ENCODE results near the gene IGFL2. TPM values are rescaled to one million over a fixed set of nuclear protein-coding genes. Genes with fewer than 3 reads are reported as not detected.
"Not testable (repeated sequence)": the region's sequence is repeated elsewhere in the genome, so short reads cannot be mapped to it uniquely, and the experiment has no call there.

The IGFL2 gene
- total RNA-seq, 1 experiment from 2014 or later: not detected

- no peak overlapping the region for H2AFZ ChIP-seq (ENCODE audit: low read length)
- no peaks in the 10 kb centered on the region for H3K27me3 ChIP-seq (ENCODE audit: low read length)
- no peak overlapping the region for H3K4me2 ChIP-seq (ENCODE audit: low read depth, low read length, poor library complexity, severe bottlenecking)
- H3K4me1 ChIP-seq (ENCODE audit: low read length): no peaks in the 10 kb centered on the region
- H3K9ac ChIP-seq (ENCODE audit: low read length): no peak overlapping the region
- H4K20me1 ChIP-seq (ENCODE audit: insufficient read depth, low read depth, low read length): no peaks in the 10 kb centered on the region
- H3K79me2 ChIP-seq (ENCODE audit: low read length): no peaks in the 10 kb centered on the region
- no peaks in the 10 kb centered on the region for H3K36me3 ChIP-seq (ENCODE audit: insufficient read depth, low read length)
- no peaks in the 10 kb centered on the region for H3K9me3 ChIP-seq (ENCODE audit: low read length)
- H3K27ac ChIP-seq (ENCODE audit: low read length): no peak overlapping the region
- no peaks in the 10 kb centered on the region for H3K9me2 ChIP-seq (replicated peaks; ENCODE audit: insufficient read depth, low read length)
- DNase-seq: no peak
- no peak overlapping the region for H3K4me3 ChIP-seq (ENCODE audit: low read length)
Observed at GRCh38 chr19:46179076-46179759, 31.2 kb downstream of the IGFL2 start.

DNA sequence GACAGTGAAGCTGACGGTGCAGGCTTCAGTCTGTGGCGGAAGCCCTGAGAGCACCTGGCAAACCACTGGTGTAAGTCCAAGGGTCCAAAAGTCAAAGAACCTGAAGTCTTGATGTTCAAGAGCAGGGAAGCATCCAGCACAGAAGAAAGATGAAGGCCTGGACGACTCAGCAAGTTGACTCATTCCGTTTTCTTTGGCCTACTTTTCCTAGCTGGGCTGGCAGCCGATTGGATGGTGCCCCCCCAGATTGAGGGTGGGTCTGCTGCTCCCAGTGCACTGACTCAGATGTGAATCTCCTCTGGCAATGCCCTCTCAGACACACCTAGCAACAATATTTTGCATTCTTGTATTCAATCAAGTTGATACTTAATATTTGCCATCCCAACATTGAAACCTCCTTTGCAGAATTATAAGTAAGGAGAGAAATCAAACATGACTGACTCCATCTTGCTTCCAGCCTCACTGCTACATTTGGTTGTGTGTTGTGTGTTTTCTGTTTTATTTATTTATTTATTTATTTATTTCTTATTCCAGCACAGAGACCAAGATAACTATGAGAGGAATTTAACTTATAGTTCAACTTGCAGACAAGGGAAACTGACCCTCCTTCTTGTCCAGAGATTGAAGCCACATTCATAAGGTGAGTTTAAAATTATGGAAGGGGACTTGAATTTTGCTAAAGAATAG lies 32.8 kb downstream of the IGFL2 start:
- Histone ChIP-seq H4K20me1 (ENCODE audit: insufficient read depth, low read depth, low read length) (no peaks in the 10 kb centered on the region), H2AFZ (ENCODE audit: low read length) (no peak overlapping the region), H3K4me2 (ENCODE audit: low read depth, low read length, poor library complexity, severe bottlenecking) (no peak overlapping the region), H3K9me3 (ENCODE audit: low read length) (no peaks in the 10 kb centered on the region), H3K9ac (ENCODE audit: low read length) (no peak overlapping the region), H3K4me1 (ENCODE audit: low read length) (peaks cover 9% of the 10 kb centered on the region), H3K27me3 (ENCODE audit: low read length) (no peaks in the 10 kb centered on the region), H3K27ac (ENCODE audit: low read length) (no peak overlapping the region), H3K36me3 (ENCODE audit: insufficient read depth, low read length) (no peaks in the 10 kb centered on the region), H3K4me3 (ENCODE audit: low read length) (no peak overlapping the region), H3K9me2 (replicated peaks; ENCODE audit: insufficient read depth, low read length) (no peaks in the 10 kb centered on the region), H3K79me2 (ENCODE audit: low read length) (no peaks in the 10 kb centered on the region)
- DNase-seq: no peak

GRCh38 chr19:46181388-46181779 lies 33.3 kb downstream of the IGFL2 start:
- Histone ChIP-seq H2AFZ (ENCODE audit: low read length) (no peak overlapping the region), H3K36me3 (ENCODE audit: insufficient read depth, low read length) (no peaks in the 10 kb centered on the region), H3K79me2 (ENCODE audit: low read length) (no peaks in the 10 kb centered on the region), H3K4me3 (ENCODE audit: low read length) (no peak overlapping the region), H3K9ac (ENCODE audit: low read length) (no peak overlapping the region), H3K9me2 (replicated peaks; ENCODE audit: insufficient read depth, low read length) (no peaks in the 10 kb centered on the region), H3K4me1 (ENCODE audit: low read length) (peaks cover 9% of the 10 kb centered on the region), H3K27ac (ENCODE audit: low read length) (no peak overlapping the region), H4K20me1 (ENCODE audit: insufficient read depth, low read depth, low read length) (no peaks in the 10 kb centered on the region), H3K9me3 (ENCODE audit: low read length) (no peaks in the 10 kb centered on the region), H3K27me3 (ENCODE audit: low read length) (no peaks in the 10 kb centered on the region), H3K4me2 (ENCODE audit: low read depth, low read length, poor library complexity, severe bottlenecking) (no peak overlapping the region)
- DNase-seq: no peak

DNA sequence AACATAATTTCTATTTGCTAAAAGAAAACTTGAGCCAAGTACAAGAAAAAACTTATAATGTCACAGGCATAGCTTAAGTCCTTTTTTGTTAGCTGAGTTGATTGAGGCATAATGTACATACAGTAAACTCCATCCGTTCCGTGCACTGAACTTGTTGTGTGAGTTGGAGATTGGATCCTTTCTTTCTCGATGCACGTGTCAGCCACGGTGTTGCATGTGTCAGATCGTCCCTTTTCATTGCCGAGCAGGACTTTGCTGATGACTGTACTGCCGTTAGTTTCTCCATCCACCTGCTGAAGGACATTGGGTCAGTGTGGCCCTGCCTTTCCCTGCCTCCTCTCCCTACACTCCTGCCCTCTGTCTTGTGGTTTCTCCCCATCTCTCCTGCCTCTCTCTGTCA lies 34.4 kb downstream of the IGFL2 start:
- no peak for DNase-seq
- no peak overlapping the region for H2AFZ ChIP-seq (ENCODE audit: low read length)
- H3K4me3 ChIP-seq (ENCODE audit: low read length): no peak overlapping the region
- H3K4me1 ChIP-seq (ENCODE audit: low read length): peaks cover 9% of the 10 kb centered on the region
- H3K9ac ChIP-seq (ENCODE audit: low read length): no peak overlapping the region
- H4K20me1 ChIP-seq (ENCODE audit: insufficient read depth, low read depth, low read length): no peaks in the 10 kb centered on the region
- H3K79me2 ChIP-seq (ENCODE audit: low read length): no peaks in the 10 kb centered on the region
- H3K27ac ChIP-seq (ENCODE audit: low read length): no peak overlapping the region
- no peaks in the 10 kb centered on the region for H3K36me3 ChIP-seq (ENCODE audit: insufficient read depth, low read length)
- H3K9me2 ChIP-seq (replicated peaks; ENCODE audit: insufficient read depth, low read length): no peaks in the 10 kb centered on the region
- no peaks in the 10 kb centered on the region for H3K9me3 ChIP-seq (ENCODE audit: low read length)
- no peaks in the 10 kb centered on the region for H3K27me3 ChIP-seq (ENCODE audit: low read length)
- H3K4me2 ChIP-seq (ENCODE audit: low read depth, low read length, poor library complexity, severe bottlenecking): no peak overlapping the region

DNA sequence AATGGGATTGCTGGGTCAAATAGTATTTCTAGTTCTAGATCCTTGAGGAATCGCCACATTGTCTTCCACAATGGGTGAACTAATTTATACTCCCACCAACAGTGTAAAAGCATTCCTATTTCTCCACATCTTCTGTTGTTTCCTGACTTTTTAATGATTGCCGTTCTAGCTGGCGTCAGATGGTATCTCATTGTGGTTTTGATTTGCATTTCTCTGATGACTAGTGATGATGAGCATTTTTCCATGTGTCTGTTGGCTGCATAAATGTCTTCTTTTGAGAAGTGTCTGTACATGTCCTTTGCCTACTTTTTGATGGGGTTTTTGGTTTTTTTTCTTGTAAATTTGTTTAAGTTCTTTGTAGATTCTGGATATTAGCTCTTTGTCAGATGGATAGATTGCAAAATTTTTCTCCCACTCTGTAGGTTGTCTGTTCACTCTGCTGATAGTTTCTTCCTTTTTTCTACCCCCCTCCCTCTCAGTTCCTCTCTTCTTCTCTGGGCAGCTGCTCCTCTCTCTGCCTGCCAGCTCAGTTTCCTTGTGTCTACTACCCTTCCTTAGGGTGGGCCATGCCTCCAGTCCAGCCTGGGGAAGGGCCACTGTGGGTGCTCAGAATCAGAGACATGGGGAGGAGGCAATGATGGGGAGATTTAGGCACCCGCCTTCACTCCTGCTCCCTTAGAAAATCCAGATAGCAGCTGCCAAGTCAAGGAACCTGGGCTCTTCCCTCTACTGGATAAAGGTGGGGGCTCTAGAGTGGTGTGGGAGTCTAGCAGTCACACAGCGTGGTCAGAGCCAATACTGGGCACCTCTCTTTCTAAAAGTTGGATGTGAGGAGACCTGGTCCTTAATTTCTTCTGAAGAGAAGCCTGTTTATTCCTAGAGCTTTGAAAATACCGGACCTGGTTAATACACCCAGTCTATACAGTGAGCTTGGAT lies 37.0 kb downstream of the IGFL2 start:
- DNase-seq; H3K27ac ChIP-seq (ENCODE audit: low read length); H3K4me2 ChIP-seq (ENCODE audit: low read depth, low read length, poor library complexity, severe bottlenecking); H3K79me2 ChIP-seq (ENCODE audit: low read length); H3K9ac ChIP-seq (ENCODE audit: low read length); H3K9me2 ChIP-seq (replicated peaks; ENCODE audit: insufficient read depth, low read length); H3K4me3 ChIP-seq (ENCODE audit: low read length); H3K27me3 ChIP-seq (ENCODE audit: low read length); H3K36me3 ChIP-seq (ENCODE audit: insufficient read depth, low read length); H2AFZ ChIP-seq (ENCODE audit: low read length); H4K20me1 ChIP-seq (ENCODE audit: insufficient read depth, low read depth, low read length); H3K4me1 ChIP-seq (ENCODE audit: low read length); H3K9me3 ChIP-seq (ENCODE audit: low read length): not testable (repeated sequence)

DNA sequence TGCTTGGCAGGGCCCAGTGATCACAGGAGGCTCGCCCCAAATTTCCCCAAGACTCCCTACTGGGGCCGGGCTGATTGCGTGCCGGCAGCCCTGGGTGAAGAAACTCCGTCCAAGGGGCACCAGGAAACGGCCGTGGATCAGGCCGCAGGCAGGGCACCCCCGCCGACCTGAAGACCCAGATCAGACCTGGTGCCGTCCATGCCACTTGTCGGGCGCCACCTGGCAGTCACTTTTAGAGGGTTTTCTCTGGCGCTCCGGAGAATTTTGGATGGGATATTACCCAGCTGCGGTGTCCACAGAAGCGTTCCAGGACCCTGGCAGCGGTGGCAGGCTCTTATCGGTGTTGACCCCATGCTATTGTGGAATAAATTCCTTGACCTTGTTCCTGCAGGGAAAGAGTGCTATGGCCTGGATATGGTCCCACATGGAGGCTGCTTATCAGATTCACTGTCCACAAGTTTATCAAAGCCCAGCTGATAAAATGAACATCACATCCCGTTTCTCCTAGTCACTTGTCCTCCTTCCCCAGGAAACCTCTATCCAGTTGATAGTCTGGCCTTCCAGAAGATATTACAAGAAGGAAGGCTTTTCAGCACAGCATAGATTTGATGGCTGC lies 38.2 kb downstream of the IGFL2 start:
- H3K9ac ChIP-seq (ENCODE audit: low read length): no peak overlapping the region
- H3K9me3 ChIP-seq (ENCODE audit: low read length): no peaks in the 10 kb centered on the region
- H3K4me1 ChIP-seq (ENCODE audit: low read length): peaks cover 9% of the 10 kb centered on the region
- no peak overlapping the region for H3K4me3 ChIP-seq (ENCODE audit: low read length)
- no peaks in the 10 kb centered on the region for H3K9me2 ChIP-seq (replicated peaks; ENCODE audit: insufficient read depth, low read length)
- no peak overlapping the region for H3K27ac ChIP-seq (ENCODE audit: low read length)
- H3K79me2 ChIP-seq (ENCODE audit: low read length): no peaks in the 10 kb centered on the region
- no peaks in the 10 kb centered on the region for H4K20me1 ChIP-seq (ENCODE audit: insufficient read depth, low read depth, low read length)
- no peak overlapping the region for H3K4me2 ChIP-seq (ENCODE audit: low read depth, low read length, poor library complexity, severe bottlenecking)
- H3K27me3 ChIP-seq (ENCODE audit: low read length): no peaks in the 10 kb centered on the region
- H3K36me3 ChIP-seq (ENCODE audit: insufficient read depth, low read length): no peaks in the 10 kb centered on the region
- no peak overlapping the region for H2AFZ ChIP-seq (ENCODE audit: low read length)
- no peak for DNase-seq

- peaks cover 9% of the 10 kb centered on the region for H3K4me1 ChIP-seq (ENCODE audit: low read length)
- H3K4me2 ChIP-seq (ENCODE audit: low read depth, low read length, poor library complexity, severe bottlenecking): no peak overlapping the region
- no peaks in the 10 kb centered on the region for H3K9me2 ChIP-seq (replicated peaks; ENCODE audit: insufficient read depth, low read length)
- H2AFZ ChIP-seq (ENCODE audit: low read length): no peak overlapping the region
- H3K36me3 ChIP-seq (ENCODE audit: insufficient read depth, low read length): no peaks in the 10 kb centered on the region
- H3K27me3 ChIP-seq (ENCODE audit: low read length): no peaks in the 10 kb centered on the region
- no peaks in the 10 kb centered on the region for H3K9me3 ChIP-seq (ENCODE audit: low read length)
- H3K4me3 ChIP-seq (ENCODE audit: low read length): no peak overlapping the region
- H3K9ac ChIP-seq (ENCODE audit: low read length): no peak overlapping the region
- H3K79me2 ChIP-seq (ENCODE audit: low read length): no peaks in the 10 kb centered on the region
- H4K20me1 ChIP-seq (ENCODE audit: insufficient read depth, low read depth, low read length): no peaks in the 10 kb centered on the region
- H3K27ac ChIP-seq (ENCODE audit: low read length): no peak overlapping the region
- no peak for DNase-seq
Observed at GRCh38 chr19:46186717-46187101, 38.7 kb downstream of the IGFL2 start.
